Thyroid gland (tissue), 4 donors: Measurements from ENCODE around the gene NAA80.

ENCODE experiments used
- POLR2A ChIP-seq, 2 donors: fragments of 450-650 bp; IDR thresholded peaks; one replicate each; pipeline ENCODE4 v1.6.1; 2017; ENCODE audit warnings: antibody characterized with exemption in 2 of 2, mild to moderate bottlenecking in 2 of 2, moderate library complexity in 1 of 2
- TF ChIP-seq, protein P1 (sequence below), 6 experiments: fragments of 200-600 bp in 3 of 6; fragments of 450-650 bp in 3 of 6; sonication (generic) in 3 of 6; IDR thresholded peaks; one replicate each; pipeline ENCODE4 v1.5.1; 2016 to 2019; ENCODE audit warnings: antibody characterized with exemption in 6 of 6, mild to moderate bottlenecking in 2 of 6, inconsistent platforms in 1 of 6, moderate library complexity in 1 of 6

DNA sequence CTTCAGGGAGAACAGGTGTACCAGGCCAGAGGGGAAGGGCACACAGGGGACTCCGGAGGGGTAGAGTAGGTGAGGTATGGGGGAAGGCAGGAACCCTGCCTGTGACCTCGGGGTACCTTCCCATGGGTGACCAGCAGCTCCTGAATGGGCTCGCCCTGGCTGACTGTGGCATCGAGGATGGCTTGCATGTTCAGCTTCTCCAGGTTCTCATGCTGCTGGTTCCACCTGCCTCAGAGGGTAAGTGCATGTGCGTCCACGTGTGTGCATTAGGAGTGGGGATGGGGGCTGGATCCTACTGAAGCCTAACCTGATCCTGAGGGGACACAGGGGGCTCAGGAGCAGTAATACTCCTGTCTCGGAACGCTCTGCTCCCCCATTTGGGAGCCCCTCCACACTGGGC is 45.8 kb upstream of the NAA80 start:
- no peak for TF ChIP-seq POLR2A (IDR thresholded peaks at IDR 0.05)
- TF ChIP-seq, protein P1, sequence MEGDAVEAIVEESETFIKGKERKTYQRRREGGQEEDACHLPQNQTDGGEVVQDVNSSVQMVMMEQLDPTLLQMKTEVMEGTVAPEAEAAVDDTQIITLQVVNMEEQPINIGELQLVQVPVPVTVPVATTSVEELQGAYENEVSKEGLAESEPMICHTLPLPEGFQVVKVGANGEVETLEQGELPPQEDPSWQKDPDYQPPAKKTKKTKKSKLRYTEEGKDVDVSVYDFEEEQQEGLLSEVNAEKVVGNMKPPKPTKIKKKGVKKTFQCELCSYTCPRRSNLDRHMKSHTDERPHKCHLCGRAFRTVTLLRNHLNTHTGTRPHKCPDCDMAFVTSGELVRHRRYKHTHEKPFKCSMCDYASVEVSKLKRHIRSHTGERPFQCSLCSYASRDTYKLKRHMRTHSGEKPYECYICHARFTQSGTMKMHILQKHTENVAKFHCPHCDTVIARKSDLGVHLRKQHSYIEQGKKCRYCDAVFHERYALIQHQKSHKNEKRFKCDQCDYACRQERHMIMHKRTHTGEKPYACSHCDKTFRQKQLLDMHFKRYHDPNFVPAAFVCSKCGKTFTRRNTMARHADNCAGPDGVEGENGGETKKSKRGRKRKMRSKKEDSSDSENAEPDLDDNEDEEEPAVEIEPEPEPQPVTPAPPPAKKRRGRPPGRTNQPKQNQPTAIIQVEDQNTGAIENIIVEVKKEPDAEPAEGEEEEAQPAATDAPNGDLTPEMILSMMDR (IDR thresholded peaks at IDR 0.05): no peak
